IPS-18c (cell line): ENCODE results near the gene RAPGEF2.
A peak's percentile ranks its signal among the peaks of the same experiment; 100 is the strongest.
"Not testable (repeated sequence)": the region's sequence is repeated elsewhere in the genome, so short reads cannot be mapped to it uniquely, and the experiment has no call there.

Experiments
- H3K4me3 ChIP-seq: 2 replicates; pipeline ENCODE4 v1.7.0; 2013; ENCODE audit warnings: low read depth, mild to moderate bottlenecking, low read length, moderate library complexity; ENCODE audit not compliant: insufficient read depth
- H3K9me3 ChIP-seq: one replicate; pipeline ENCODE4 v1.6.1; 2013; ENCODE audit warnings: mild to moderate bottlenecking, low read length, moderate library complexity; ENCODE audit not compliant: control insufficient read depth, insufficient read depth

The RAPGEF2 gene, protein sequence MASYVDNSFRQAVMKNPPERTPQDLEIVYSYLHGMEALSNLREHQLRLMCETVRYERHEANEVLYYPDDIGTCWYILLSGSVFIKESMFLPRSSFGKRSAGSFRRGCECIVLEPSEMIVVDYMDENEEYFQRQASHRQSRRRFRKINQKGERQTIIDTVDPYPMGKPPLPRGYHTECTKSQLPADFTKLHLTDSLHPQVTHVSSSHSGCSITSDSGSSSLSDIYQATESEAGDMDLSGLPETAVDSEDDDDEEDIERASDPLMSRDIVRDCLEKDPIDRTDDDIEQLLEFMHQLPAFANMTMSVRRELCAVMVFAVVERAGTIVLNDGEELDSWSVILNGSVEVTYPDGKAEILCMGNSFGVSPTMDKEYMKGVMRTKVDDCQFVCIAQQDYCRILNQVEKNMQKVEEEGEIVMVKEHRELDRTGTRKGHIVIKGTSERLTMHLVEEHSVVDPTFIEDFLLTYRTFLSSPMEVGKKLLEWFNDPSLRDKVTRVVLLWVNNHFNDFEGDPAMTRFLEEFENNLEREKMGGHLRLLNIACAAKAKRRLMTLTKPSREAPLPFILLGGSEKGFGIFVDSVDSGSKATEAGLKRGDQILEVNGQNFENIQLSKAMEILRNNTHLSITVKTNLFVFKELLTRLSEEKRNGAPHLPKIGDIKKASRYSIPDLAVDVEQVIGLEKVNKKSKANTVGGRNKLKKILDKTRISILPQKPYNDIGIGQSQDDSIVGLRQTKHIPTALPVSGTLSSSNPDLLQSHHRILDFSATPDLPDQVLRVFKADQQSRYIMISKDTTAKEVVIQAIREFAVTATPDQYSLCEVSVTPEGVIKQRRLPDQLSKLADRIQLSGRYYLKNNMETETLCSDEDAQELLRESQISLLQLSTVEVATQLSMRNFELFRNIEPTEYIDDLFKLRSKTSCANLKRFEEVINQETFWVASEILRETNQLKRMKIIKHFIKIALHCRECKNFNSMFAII (N-terminal part only)

DNA sequence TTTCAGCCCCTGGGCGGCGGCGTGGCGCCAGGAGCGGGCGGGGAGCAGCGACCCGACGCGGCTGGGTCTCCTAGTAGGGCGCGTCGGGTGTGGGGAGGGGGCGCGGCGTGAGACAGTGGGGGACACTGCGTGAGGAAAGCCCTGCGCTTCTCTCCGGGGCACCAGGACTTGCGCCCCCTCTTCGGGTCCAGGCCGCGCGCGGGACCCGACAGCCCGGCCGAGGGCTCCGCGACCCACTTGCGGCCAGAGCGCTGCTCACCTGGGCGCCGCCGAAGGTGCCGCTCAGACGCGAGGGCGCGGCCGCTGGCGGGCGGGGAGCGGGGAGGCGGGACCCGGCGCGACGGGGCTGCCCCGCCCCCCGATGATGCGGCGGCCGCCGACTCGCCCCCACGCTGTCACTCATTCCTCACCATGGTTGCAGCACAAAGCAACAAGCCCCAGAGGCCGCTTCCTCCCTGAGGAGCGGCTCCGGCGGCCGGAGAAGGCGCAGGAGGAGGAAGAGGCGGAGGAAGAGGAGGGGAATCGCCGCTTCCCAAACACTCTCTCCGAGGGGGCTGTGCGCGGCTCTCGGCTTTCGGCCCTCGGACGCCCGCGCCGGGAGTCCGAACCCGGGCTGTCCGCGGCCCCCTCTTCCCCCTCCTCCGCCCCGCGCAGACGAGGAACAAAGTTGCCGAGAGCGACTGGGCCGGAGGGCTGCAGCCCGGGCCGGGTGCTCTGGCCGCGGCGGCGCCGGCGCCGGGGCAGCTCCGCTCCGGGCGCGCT is at the start of gene RAPGEF2:
Gene RAPGEF2, plus strand, starts transcription at position 458 of the 762 bp plus-strand sequence. CDS start 1,084 bp downstream, outside the sequence.
- Histone ChIP-seq H3K9me3 (no peaks in the 10 kb centered on the region), H3K4me3 (peak within 1 kb of the TSS; percentile 87)

DNA sequence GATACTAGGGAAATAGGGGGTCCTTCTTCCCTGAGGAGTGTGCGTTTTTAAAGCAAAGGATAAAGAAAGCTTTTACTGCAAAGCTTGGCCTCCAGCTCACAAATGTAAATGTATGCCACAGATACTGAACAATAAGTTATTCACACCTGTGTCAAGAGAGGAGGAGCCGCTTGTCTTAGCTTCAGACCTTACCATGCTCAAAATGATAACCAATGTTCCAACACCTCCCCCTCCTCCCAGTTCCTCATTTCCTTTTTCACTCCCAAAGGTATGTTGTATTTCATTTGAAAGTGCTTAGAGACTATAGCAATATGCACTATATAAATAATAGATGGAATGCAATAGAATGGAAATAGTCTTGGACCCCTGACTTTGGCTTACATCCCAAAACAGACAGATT is 47.0 kb upstream of the RAPGEF2 start:
- no peak overlapping the region for H3K4me3 ChIP-seq
- H3K9me3 ChIP-seq, result no peaks in the 10 kb centered on the region

DNA sequence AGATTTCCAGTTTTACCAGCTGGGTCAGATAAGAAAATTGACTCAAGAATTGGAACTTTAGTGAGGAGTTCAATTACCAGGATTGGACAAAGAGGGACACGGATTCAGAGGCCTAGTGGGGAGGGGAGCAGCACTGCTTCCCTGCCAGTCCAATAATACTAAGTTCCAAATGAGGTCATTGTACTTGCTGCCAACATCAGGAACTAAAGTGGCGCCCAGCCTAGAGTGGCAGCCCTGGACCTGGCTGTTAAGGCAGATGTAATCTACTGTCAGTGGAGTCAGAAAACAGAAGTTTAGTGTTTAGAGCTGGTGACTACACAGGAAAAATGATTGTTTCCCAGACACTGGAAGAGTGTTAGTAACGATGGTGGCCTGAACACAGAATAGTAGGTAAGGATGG is 42.7 kb upstream of the RAPGEF2 start:
- H3K9me3 ChIP-seq, result no peaks in the 10 kb centered on the region
- no peak overlapping the region for H3K4me3 ChIP-seq

DNA sequence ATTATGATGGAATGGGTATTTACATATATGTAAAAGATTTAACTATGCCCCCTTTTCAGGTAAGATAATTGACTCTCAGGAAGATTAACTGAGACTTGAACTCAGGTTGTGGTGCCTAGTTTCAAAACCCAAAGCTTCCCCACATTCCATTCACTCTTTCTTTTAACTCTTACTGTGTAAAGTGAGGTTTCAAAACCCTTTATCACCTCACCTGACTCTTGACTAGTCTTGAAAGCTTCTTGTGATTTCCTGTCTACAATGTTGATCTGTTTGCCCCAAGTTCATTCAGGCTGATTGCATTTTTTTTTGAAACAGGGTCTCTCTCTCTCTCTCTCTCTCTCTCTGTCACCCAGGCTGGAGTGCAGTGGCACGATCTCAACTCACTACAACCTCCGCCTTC is 40.5 kb upstream of the RAPGEF2 start:
- H3K4me3 ChIP-seq, result no peak overlapping the region
- no peaks in the 10 kb centered on the region for H3K9me3 ChIP-seq

DNA sequence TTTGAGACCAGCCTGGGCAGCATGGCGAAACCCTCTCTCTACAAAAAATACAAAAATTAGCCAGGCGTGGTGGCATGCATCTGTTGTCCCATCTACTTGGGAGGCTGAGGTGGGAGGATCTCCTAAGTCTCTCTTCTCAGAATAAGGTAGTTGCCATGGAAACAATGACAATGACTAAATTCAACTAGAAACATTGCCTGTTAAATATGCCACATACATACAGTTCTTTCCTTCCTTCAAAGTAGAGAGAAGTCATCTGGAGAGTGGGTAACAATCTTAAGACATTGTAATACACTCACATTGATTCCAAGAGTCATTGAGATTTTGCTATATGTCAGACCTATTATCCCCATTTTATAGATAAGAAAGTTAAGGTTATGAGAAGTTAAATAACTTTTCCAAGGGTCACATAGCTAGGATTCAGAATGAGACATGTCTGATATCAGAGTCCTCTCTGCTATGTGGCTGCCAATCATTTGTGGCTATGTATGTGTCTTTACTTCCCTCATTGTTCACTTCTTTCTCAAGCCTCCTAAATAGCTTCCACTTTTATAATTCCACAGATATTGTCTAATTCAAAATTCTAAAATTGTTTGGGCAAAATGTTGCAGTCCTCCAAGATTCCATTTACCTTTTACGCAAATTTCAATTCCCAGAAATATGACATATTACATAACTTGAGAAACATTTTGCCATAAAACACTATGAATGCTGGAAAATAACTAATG is 37.2 kb upstream of the RAPGEF2 start:
- H3K4me3 ChIP-seq, result no peak overlapping the region
- no peaks in the 10 kb centered on the region for H3K9me3 ChIP-seq

DNA sequence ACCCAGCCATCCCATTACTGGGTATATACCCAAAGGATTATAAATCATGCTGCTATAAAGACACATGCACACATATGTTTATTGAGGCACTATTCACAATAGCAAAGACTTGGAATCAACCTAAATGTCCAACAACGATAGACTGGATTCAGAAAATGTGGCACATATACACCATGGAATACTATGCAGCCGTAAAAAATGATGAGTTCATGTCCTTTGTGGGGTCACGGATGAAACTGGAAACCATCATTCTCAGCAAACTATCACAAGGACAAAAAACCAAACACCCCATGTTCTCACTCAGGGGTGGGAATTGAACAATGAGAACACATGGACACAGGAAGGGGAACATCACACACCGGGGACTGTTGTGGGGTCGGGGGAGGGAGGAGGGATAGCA is 34.7 kb upstream of the RAPGEF2 start:
- H3K4me3 ChIP-seq, H3K9me3 ChIP-seq: not testable (repeated sequence)

DNA sequence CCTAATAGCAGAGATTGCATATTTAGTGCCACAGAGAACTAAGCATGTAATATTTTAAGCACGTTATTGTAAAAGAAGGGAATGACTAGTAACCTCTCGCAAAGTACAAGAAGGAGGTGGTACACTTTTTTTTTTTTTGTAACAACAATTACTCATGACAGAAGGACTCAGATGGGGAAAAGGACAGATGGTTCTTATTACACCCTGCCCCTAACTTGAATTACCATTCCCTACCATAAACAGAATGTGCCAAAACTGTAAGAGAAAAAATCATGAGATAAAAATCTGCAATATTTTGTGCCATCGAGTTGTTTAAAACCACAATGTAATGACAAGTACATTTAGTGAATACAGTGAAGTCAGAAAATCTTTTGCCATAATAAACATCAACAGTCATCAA is 33.0 kb upstream of the RAPGEF2 start:
- no peaks in the 10 kb centered on the region for H3K9me3 ChIP-seq
- no peak overlapping the region for H3K4me3 ChIP-seq

DNA sequence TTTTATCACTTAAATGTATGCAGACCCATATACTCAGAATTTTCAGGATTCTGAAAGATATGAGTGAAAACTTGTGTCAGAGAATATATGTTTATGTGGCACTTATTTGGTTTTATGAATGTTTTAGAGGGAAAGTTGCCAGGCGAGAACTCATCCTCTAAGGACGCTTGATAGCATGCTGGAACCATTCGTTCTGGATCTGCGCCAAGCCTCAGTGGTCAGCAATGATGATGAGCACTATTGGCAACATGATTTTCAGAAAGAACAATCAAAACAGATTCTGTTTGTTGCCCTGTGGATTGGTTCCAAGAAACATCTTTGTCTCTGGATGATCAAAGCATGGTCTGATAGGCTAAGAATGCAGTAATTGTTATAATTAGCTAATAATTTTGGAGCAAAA is 32.1 kb upstream of the RAPGEF2 start:
- H3K9me3 ChIP-seq, result no peaks in the 10 kb centered on the region

DNA sequence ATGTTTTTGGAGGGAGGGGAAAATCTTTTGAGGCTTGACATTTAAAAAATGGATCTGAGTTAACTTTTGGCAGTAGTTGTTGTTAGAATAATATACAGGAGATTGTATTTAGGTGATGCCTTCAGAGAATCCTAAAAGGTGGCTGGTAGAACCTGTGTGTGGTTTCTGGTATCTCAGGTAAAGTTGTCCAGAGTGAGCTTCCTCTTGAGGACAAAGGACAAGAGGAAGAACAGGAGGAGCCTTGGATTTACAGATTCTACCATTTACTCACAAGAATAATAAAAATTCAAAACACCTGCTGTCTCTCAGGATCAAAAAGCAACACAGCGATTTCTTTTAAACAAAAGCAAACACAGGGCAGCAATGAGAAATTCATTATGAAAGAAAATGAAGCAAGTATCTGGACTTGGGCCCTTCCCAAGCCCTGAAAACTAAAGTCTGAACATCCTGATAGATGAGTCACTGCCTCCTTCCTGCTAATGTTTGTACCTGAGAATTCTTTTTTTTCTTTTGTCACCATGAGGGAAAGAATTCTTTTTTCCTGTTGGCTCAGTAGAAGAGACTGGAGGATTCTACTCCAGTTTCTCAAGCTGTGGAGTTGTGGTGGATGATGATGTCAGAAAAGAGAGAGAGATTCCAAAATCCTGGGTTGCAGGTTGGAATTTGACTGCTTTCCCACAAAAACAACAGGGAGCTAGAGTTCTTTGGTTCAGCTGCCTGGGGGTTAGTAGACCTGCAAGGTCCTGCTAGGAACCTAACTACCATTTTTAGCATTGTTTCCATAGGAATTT is 31.5 kb upstream of the RAPGEF2 start:
- Histone ChIP-seq H3K9me3 (no peaks in the 10 kb centered on the region), H3K4me3 (no peak overlapping the region)

More for the DNA sequence above, 32.1 kb upstream of the RAPGEF2 start:
- H3K4me3 ChIP-seq, result no peak overlapping the region

DNA sequence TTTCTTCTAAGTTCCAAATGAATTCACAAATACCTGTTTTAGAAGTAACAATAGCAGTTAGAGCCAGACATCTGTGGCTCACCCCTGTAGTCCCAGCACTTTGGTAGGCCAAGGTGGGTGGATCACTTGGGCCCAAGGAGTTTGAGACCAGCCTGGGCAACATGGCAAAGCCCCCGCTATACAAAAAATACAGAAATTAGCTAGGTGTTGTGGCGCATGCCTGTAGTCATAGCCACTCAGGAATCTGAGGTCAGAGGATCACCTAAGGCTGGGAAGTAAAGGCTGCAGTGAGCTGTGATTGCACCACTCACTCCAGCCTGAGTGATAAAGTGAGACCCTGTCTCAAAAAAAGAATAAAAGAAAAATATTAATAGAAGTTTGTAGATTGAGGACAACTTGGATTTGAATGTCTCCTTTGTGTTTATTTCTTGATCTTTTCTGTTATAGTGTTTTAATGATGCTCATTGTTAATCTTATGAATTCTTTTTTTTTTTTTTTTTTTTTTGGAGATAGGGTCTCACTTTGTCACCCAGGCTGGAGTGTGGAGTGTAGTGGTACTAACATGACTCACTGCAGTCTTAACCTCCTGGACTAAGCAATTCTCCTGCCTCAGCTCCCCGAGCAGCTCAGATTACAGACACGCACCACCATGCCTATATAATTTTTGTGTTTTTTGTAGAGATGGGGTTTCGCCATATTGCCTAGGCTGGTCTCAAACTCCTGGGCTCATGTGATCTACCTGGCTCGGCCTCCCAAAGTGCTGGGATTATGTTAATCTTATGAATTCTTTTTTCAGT is 30.7 kb upstream of the RAPGEF2 start:
- H3K9me3 ChIP-seq, result no peaks in the 10 kb centered on the region
- H3K4me3 ChIP-seq, result no peak overlapping the region

DNA sequence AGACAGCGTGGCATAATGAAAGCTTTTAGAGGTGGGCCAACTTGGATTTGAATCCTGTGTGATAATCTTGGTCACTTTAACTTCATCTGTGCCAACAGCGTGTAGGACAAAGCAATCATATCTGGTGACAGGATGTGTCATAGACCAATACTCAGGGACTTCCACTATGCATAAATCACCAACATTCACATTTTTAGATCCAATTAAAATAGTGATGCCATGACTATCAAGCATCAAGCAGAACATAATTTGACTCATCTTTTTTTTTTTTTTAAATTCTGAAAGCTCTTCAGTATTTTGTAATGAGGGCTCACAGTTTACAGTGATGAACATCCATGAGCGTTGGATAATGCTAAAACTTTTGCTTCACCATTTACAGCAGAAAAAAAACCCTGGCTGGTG is 27.3 kb upstream of the RAPGEF2 start:
- Histone ChIP-seq H3K9me3 (no peaks in the 10 kb centered on the region), H3K4me3 (no peak overlapping the region)

DNA sequence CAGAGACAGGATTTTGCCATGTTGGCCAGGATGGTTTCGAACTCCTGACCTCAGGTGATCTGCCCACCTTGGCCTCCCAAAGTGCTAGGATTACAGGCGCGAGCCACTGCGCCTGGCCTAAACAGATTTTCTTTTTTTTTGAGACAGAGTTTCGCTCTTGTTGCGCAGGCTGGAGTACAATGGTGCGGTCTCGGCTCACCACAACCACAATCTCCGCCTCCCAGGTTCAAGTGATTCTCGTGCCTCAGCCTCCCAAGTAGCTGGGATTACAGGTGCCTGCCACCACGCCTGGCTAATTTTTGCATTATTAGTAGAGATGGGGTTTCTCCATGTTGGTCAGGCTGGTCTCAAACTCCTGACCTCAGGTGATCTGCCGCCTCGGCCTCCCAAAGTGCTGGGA is 25.9 kb upstream of the RAPGEF2 start:
- H3K4me3 ChIP-seq, H3K9me3 ChIP-seq: not testable (repeated sequence)

DNA sequence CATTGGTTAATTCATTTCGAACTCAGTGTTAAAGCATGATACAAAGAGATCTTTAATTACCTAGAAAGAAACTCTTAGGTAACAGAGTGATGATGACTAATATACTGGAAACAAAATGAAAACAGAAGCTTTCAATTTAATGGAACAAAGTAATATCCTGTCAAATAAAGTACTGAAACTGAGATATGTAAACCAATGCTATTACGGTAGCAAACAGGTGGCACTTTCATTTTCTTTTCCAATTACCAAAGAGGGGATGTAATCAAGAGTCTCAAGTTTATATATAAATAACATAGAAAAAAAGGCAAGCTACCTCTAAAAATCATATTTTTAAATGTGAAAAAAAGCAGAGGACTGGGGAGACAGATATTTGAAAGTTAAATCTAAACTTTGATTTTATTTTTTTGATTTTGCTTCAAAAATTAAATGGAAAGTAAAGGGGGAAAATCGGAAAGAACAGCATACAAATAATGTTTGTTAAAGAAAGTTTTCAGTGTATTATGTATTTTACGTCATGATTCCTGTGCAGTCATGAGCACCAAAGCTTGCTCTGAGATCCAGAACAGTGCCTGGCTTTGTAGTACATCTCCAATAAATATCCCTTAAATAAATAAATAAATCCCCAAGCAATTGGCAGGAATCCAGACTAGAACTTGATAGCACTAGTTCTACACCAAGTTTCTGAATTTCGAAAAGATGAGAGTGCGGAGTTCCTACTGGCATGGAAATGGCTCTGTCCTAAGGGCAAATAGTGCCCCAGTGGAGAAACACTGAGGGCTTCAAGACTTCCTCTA is 25.0 kb upstream of the RAPGEF2 start:
- no peaks in the 10 kb centered on the region for H3K9me3 ChIP-seq
- no peak overlapping the region for H3K4me3 ChIP-seq

DNA sequence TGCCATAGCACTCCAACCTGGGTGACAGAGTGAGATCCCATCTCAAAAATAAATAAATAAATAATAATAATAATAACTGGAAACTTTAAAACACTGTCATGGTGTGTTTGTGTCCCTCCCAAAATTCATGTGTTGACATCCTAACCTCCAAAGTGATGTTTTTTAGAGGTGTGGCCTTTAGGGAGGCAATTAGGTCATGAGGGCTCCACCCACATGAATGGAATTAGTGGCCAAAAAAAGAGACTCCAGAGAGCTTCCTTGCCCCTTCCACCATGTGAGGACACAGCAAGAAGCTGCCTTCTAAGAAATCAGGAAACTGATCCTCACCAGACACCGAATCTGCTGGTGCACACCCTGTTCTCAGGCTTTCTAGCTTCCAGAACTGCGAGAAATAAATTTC is 23.8 kb upstream of the RAPGEF2 start:
- H3K9me3 ChIP-seq, result no peaks in the 10 kb centered on the region
- no peak overlapping the region for H3K4me3 ChIP-seq

DNA sequence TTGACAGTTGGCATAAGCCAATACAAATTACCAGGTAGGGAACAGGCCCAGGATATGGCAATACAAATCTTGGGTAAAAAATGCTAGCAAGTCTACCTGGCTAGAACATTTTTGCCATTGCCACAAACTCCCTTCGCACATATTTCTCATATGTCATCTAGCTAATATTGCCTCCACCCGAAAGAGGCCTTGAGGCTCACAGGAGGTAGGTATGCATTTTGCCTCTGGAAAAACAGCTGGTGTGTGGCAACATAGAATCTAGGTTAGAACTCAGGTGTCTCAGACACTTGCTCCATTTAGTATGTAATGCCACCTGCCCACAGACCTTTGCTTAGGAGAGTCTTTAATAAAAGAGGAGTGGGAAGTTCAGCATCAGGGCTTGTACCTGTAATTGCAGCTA is 16.3 kb upstream of the RAPGEF2 start:
- no peak overlapping the region for H3K4me3 ChIP-seq
- no peaks in the 10 kb centered on the region for H3K9me3 ChIP-seq
